SW 1271 (cell line): Measurements from ENCODE around the gene SLCO3A1.
"Not testable (repeated sequence)": the region's sequence is repeated elsewhere in the genome, so short reads cannot be mapped to it uniquely, and the experiment has no call there.

Experiments used
- DNase-seq, 2 experiments: peaks; one replicate each; lab custom pipeline; 2025; lab: John Stamatoyannopoulos, UW

Gene SLCO3A1

DNA sequence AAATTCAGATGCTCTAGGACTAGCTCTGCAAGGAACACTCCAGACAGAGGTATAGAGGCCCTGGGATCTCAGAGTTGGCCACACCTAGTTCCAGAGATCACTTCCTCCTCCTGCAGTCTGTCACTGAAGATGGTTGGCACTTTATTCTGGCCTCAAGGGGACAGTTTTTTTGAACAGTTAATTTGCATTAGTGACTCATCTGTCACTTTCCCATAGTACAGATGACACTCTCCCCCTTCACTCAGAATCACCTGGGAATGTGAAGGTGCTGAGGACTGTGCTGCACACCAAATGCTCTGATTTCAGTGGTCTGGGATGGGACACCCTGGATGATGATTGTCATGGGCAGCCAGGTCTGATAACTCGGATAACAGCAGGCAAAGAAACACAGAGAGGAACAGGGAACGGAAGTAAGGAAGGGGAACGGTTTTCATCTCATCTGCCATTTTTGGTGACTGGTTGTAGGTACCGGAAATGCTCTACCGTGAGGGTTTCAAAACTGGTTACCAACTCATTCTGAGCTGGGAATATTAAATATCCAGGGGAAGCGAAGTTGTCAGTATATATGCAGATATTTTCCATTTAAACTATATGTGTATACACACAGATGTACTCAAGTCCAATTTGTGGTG, 307.6 kb downstream of the SLCO3A1 start:
- DNase-seq: no peak

DNA sequence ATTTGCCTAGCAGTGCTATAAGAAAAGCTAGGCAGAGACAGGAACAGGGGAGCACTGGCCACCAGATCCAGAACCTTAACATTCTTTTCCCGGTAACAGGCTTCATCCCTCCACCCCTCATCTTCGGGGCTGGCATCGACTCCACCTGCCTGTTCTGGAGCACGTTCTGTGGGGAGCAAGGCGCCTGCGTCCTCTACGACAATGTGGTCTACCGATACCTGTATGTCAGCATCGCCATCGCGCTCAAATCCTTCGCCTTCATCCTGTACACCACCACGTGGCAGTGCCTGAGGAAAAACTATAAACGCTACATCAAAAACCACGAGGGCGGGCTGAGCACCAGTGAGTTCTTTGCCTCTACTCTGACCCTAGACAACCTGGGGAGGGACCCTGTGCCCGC, 309.1 kb downstream of the SLCO3A1 start:
- DNase-seq: no peak

DNA sequence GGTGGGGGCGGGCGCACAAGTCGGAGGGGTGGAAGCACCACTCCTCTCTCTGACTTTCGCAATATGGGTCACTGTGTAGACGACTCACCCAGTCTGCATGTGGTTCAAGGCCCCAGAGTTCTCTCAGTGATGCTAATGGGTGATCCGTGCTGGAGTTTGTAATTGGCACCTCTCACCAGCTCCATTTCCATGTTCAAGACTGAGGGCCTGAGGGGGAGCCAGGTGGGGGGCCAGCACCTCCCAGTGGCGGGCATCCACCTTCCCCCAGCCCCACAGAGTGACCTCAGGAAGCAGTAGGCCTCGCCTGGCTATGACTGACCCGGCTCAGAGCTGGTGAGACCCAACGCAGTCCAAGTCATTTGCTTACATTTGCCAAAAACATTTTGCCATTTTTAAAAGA, 310.1 kb downstream of the SLCO3A1 start:
- DNase-seq: no peak

DNA sequence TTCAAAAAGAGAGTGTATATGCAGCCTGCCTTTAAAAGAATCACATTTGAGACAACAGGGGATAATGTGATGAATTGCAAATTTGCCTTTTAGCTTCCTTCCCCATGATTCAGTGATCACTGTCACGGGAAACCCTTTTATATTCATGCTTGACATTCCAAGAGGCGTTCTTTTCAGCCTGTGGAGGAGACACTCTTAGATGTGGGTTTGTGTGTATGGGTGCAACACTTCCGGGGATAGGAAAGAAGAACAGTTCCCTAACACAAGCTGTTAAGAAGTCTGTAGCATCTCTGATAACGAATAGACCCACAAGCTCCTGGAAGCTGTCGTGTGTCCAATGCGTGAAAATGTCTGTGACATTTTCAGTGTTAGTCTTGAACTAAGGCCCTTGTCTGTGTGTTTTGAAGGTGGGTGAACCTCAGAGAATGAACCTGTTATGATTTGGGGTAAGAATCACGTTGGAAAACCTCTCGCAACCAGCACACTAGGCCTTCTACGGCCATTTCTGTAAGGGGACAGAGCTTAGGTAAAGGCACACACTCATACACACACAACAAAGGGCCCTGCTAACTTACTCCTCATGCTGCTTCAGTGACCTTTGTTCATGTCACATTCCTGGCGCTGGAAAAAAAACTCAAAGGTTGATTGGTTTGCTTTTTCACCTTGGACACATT, 311.0 kb downstream of the SLCO3A1 start:
- DNase-seq: no peak

DNA sequence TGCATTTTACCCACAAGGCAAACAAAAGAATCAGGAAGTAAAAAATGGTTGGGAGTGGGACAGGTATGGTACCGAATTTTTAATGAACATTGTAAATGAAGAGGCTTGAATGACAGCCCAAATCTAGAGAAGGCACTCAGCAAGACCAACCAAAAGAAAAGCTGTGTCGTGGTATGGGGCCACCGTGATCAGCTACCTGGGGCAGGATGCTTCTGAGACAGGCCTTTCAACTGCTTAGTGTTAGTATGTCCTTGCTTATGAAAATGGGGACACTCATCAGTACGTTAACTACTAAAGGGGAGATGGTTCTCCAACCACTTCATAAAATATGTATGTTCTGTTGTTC, 311.5 kb downstream of the SLCO3A1 start:
- no peak for DNase-seq

DNA sequence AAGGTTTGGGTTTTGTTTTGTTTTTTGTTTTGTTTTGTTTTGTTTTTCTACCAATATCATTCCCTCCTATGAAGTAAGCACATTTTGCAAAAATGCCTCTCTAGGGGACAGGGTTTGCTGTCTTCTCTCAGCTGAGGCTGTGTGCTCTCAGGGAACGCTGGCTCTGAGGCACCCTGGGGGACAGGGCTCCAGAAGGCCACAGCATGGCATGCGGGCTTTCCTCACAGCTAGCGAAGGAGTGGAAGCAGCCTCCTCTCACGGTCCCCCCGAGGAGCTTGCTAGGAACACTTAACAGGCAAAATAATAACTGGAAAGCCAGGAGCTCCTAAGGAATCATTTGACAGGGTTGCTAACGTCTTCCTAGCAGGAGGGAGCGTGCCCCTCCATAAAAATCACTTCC, 312.5 kb downstream of the SLCO3A1 start:
- DNase-seq: no peak

DNA sequence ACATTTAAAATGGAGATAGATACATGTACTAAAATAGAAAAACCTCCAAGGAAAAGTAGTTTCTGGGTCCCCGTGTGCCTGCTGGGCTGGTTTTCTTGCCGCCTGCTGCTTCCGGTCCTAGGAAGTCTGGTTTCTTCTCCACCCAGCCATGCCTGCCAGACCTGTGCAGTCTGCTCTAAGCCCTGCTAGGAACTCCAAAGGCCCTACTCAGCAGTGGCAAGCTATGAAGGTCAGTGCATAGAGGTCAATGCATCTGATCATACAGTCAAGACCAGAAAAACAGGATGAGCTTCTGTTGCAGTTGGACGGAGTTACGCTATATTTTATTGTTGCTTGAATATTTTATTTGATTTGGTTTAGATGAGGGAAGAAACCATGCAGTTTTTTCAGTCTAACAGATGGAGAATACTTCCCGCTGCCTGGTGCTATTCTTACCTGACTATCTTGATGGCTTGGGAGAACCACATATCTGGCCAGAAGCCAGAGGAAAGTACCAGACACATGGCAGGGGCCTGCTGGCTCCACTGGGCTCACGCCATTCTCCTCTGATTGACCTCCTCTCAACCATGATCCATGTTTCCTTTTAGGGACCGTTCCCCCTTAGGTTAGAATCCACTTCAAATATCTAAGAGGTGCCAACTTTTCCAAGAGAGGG, 313.4 kb downstream of the SLCO3A1 start:
- no peak for DNase-seq

DNA sequence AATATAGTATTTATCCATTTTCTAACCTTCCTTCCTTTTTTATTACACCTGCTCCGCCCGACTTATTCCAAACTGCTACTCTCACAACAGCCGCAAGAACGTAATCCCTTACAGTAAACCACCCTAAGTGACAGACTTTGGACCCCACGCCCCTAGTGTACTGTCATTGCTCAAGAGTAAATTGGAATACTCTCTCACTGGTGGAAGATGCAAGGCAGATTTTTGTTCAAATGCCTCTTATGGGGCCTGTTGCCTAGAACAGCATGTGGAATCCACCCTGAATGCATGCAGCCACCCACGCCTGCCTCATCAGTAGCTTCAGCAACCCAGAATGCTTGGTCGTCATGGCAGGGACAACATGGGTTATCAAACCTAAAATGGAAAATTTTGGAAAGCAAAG, 313.9 kb downstream of the SLCO3A1 start:
- no peak for DNase-seq

DNA sequence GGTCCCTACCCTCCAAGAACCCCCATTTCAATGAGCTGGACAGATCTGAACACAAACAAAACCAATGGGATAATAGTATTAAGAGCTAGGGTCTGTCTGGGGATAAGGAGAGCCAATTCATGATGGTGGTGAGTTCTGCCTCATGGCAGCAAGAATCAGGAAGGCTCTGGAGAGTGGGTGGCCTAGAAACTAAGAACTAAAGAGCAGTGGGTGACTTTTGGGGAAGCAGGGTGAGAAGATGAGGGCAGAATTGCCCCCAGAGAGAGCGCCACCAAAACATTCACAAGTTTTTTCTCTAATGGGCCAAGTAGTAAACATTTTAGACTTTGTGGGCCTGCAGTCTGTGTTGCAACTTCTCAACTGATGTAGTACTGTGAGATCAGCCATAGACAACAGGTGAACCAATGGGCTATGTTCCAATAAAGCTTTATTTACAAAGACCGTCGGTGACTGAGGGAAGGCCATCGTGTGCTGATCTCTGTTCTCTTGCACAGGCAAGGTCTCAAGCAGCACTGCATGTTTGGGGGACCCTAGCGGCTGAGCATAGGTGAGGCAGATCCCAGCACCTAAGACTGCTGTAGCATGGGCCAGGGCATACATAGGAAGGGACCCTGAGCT, 314.7 kb downstream of the SLCO3A1 start:
- no peak for DNase-seq

DNA sequence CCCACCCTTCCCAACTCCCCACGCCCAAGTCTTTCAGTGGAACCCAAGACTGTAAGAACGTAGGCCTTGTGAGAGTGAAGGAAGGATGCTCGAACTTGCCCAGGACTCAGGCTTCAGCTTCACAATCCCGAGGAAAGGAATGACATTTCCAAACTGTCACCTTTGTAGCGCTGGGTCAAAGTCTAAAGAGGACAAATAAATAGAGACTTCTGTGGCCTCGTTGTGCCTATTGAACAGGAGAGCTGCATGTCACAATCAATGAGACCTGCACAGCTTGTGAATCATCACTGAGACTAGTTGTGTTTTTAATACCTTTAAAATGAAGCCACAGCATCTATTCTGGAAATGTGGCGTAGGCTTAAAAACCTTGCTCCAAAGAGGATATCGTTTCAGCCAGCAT, 317.4 kb downstream of the SLCO3A1 start:
- DNase-seq: no peak

DNA sequence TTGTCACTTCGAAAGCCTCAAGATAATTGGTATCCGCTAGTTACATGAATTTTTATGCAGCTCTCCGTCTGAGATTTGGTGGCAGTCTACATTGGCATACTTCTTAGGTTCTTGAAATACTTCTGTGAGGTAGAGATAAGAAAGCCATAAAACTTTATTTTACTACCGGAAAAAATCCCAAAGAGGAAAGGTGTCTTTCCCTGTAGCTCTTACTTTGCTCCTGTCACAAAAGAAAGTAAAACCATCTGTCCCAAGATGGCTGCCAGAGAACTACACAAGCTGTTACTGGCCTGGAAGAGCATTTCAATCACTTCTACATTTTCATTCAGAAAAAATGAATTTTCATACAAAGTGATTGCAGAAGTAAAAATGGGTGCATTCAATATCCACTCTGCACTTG, 325.4 kb downstream of the SLCO3A1 start:
- no peak for DNase-seq

DNA sequence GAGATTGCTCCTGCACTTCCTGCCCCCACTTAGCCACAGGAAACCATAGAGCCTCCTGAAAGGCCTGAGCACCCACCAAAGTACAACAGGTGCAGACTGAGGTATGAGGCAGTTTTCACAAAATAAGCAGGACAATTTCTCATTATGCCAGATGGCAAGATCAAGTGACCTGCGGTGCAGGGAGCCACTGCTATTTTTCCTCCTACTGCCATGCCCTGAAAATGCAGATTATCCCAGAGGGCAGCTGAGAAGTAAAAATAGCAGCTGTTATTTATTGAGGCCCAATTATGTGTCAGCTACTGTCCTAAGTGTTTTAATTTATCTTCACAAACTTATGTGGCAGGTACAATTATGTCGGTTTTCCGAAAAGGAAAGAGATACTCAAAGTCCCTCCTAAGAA, 330.6 kb downstream of the SLCO3A1 start:
- no peak for DNase-seq

DNA sequence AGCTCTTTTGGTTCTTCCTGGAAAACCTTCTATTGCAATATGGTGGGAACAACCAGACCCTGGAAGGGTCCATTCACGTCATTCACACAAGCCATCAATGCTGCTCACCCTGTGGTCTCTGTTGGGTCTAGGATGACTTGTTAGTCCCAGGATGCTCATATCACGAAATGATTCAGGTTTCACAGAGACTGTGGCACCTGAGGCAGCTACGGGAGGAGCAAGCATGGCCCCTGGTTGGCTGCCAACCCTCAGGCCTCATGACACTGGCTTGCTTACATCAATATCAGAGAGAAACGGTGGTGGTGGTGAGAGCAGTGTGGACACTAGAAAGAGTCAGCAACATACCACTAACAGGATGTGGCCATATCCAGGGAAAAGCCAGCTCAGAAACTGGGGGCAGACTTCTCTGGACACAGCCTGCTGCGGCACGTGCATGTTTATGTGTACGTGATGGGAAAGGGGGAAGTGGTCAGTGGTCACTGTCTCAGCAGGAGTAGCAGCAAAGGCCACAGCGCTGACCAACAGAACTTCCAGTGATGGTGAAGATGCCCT, 331.2 kb downstream of the SLCO3A1 start:
- DNase-seq: no peak

DNA sequence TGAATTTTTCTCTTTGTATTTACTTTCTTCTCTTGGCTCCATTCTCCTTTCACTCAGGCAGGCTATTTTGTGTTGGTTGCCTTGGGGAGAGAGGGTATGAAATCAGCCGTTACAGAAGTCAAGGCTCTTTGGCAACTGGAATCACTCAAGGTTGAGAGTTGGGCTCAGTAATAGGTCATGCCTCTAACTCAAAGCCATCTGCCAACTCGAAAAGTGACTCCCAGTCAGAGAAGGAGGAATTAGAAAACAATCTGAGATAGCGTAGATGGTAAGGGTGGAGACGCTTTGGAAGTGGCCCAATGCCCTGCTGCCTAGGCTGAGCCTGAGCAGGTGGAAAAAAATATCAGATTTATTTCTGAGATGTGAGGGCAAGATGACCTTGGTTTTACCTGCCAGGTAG, 334.5 kb downstream of the SLCO3A1 start:
- DNase-seq: no peak

DNA sequence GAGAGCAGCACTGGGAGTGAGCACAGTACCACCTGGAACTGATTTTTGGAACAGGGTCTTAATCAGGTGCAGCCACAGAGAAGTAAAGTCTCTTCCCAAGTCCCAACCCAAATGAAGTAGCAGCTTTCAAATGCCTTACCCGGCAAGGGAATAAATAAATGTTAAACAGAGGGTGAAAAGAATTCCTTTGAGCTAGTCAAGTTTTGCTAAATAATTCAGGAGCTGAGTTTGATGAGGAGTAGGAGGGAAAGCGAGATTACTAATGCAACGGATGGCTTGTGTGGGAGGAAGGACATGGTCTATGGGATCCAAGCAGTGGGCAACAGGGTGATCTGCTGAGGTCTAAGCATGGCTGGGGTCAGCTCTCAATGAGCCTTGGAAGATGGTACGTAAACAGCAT, 335.7 kb downstream of the SLCO3A1 start:
- no peak for DNase-seq

DNA sequence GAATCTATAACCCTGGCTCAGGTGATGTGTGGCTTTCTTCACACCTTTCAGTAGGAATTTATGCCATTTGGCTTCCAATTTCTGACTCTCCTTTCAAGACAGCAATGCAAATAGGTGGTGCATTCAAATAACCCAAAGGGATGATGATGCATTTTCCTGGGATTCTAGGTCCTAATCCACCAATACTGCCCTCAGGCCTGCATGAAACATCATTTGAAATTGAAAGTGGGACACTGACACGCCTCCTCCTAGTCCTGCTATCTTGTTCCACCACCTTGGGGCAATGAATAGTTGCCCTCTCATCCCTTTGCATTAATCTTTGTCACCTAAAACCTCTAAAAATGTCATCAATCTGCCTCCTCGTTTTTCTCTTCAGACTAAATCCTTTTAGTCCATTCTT, 341.7 kb downstream of the SLCO3A1 start:
- DNase-seq: no peak

DNA sequence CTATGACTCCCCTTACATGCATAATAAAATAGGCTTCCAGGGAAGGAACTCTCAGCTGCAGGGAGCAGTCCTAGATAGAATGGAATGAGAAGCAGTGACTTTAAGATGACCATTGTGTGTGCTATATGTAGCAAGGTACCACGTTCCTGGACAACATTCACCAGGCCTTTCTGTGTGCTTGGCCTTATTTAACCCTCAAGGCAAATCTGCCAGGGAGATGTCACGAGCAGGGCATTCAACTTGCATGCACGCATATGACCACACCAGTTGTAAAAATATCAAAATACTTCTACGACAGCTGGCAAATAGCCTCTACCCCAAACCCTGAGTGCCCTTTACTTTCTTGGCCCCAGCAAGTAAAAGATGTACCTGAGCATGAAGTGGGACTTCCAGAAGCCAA, 342.8 kb downstream of the SLCO3A1 start:
- no peak for DNase-seq

DNA sequence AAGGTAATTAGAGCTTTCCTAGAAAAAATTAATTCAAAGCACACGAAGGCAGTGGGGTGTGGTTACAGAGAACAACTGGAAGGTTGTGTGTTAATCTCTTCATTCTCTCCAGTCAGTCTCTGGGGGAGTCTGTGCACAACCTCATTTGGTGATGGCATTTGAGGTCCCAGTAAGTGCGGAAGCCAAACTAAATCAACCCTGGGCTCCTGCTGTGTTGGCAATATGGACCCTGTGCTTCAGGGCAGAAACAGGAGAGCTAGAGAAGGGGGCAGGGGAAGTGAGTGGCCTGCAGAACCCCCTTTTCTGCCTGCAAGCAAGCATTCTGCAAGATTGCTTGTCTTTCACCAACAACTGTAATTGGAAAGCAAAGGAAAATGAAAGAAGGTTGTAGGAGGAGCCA, 344.2 kb downstream of the SLCO3A1 start:
- no peak for DNase-seq

DNA sequence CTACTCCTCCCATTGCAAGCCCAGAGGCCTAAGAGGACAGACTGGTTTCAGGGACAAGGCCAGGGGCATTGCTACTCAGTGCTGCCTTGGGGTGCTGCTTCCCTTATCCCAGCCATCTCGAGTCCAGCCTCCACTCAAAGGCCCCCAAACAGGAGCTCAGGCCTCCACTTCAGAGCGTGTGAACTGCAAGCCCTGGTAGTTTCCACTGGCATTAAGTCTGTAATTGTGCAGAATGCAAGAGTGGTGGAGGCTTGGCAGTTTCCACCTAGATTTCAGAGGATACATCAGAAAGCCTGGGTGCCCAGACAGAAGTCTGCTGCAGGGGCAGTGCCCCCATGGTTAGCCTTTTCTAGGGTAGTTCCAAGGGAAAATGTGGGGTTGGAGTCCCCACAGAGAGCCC, 347.4 kb downstream of the SLCO3A1 start:
- no peak for DNase-seq

DNA sequence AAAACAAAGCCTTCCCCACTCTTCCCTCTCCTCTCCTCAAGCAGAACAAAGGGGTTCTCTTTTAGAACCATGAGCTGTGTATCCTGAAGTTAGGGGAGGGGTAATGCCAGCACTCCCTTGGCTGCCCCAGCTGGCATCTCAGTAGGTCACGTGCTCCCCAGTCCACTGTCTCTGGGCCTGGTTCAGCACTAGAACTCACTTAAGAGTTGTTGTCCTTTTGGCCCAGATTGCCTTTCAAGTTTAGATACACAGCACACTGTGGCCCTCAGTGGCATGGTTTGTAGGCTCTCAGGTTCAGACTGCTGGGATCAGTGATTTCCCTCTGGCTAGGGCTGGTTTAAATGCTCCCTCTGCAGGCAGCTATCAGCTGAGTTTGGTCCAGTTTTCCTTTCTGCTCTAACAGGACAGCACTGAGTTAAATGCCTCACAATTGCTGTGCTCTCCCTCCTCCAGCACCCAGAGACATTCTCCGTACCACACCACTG, 351.8 kb downstream of the SLCO3A1 start:
- DNase-seq: no peak

DNA sequence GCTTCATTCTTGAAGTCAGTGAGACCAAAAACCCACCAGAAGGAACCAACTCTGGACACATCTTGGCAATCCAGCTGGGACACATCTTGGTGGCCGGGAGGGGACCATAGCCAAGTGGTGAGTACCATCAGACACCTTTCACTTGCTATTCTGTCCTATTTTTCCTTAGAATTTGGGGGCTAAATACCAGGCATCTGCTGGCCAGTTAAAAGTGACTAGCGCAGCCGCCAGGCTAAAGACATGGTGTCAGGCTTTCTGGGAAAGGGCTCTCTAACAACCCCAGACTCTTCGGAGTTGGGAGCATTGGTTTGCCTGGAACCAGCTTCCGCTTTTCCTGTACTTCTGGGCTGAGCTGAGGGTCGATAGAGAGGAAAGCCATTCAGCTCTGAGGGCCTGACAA, 354.1 kb downstream of the SLCO3A1 start:
- DNase-seq: not testable (repeated sequence)
